Nucleus accumbens (tissue), 56 donors: ENCODE measurements around the gene DPH7.
"Not testable (repeated sequence)": the region's sequence is repeated elsewhere in the genome, so short reads cannot be mapped to it uniquely, and the experiment has no call there.

Experiments used
- DNase-seq, 56 donors: peaks; one replicate each; lab custom pipeline; 2025; lab: John Stamatoyannopoulos, UW

Gene DPH7

GRCh38 chr9:137578518-137579258, at the start of gene DPH7:
Gene DPH7 (minus strand): TSS chr9:137578925. CDS start chr9:137578777, 148 bp downstream.
- peak; percentile 37 to 98 (median 89) for DNase-seq

DNA sequence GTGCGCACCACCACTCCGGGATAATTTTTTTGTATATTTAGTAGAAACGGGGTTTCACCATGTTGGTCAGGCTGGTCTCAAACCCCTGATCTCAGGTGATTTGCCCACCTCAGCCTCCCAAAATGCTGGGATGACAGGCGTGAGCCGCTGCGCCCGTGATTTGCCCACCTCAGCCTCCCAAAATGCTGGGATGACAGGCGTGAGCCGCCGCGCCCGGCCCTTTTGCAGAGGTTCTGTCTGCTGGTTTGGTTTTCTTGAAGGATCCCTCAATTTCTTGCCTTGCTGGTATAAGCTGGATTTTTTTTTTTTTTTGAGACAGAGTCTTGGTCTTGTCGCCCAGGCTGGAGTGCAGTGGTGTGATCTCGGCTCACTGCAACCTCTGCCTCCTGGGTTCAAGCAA, 48.7 kb upstream of the DPH7 start:
- not testable (repeated sequence) for DNase-seq

DNA sequence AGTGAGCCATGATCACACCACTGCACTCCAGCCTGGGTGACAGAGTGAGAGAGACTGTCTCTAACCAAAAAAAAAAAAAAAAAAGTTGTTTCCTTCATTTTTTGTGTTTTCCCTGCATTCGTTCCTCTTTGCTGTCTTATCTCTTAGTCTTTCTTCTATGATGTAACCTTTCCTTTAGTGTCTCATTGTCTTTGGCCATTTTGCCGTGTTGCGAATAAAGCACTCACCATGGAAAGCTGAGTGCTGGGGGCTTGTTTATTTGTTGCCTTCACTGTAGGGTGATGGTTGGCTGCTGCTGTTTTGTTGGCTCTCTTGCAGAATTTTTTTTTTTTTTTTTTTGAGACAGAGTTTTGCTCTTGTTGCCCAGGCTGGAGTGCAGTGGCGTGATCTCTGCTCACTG, 47.7 kb upstream of the DPH7 start:
- DNase-seq, result no peak

GRCh38 chr9:137622211-137622610, 43.5 kb upstream of the DPH7 start:
- not testable (repeated sequence) for DNase-seq

DNA sequence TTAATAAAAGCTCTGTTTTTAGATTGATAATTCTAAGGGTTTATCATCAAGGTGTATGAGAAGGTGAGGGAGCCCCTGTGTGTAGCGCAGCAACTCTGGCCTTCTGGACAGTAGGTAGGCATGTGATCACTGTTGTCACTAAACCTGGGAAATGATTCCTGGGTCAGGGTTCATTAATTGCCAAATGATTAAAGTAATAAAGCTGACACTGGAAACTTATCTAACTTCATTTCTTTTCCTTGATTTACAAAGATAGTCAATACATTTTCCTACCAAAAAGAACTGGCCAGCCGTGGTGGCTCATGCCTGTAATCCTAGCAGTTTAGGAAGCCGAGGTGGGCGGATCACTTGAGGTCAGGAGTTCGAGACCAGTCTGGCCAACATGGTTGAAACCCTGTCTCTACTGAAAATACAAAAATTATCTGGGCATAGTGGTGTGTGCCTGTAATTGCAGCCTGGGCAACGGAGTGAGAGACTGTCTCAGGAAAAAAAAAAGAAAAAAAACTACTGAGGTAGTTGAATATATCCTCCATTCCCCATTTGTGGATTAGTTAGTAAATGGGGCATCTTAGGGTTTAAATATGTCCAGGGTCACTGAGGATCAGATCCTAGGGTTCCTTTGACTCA, 42.5 kb upstream of the DPH7 start:
- no peak for DNase-seq

- no peak for DNase-seq
Observed at GRCh38 chr9:137620581-137620980, 41.9 kb upstream of the DPH7 start.

GRCh38 chr9:137620048-137620405, 41.3 kb upstream of the DPH7 start:
- no peak for DNase-seq

GRCh38 chr9:137619240-137620047, 40.7 kb upstream of the DPH7 start:
- peak in 1 of 56 donors; percentile 17 for DNase-seq

DNA sequence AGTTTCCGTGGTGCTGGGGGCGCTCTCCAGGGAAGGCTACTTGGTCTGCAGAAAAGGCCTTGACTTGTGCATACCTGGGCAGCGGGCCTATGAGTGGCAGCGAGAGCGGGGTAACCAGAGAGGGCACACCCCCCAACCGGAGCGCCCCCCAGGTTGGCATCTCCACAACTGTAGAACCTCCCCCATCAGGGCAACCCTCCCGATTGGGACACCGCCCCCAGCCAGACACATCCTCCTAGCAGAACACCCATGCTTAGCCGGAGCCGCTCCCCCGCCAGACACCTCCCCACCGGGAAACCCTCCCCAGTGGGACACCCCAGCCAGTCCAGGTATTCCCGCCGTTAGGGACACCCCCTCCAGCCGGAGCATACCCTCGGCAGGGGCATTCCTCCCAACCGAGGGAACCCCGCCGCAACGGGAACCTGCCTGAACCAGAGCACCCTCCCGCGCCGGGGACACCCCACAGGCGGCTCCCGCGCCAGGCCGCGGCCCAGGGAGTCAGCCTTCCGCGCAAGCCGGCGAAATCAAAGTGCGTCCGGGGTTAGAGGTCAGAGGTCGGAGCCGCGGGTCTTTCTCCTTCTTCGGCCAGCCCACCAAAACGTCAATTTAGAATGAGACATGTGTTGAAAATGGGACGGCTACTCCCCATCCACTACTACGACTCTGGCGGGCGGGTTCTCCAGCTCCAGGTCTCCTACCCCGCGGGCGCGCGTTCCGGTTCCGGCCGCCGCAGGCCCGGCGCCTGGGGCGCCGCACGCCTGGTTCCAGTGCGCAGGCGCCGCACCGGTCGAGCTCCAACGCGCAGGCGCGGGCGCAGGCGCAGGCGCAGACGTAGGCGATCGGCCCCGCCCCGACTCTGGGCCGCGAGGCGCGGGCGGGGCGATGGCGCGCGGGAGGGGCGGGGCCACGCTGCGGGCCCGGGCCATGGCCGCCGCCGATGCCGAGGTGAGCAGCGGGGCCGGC, 39.7 kb upstream of the DPH7 start, which contains the start of gene EHMT1:
Gene EHMT1, plus strand, starts transcription at position 901 of the 963 bp plus-strand sequence. Its CDS starts 24 bp downstream, at position 925.
- DNase-seq, result peak in 52 of 56 donors; percentile 35 to 96 (median 82)

DNA sequence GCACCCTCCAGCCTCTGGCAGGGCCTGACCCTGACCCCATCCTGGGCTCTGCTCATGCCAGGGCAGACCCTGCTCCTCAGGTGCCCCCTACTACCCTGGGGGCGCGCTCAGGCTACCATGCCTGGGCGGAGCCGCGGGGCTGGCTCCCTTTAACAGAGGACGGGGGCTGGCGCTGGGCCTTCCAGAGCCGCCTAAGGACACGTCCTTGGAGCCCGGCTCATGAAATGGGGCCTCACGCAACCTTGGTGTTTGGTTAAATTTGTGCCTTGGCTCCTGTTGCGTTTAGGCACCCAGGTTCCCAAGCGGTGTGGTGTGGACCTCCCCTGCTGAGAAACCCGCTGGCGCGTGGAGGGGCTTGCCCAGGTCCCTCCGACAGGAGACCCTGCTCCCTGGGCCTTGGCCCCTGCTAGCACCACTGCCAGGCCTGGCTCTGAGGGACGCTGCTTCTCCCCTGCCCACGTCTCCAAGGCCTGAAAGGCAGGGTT, 36.7 kb upstream of the DPH7 start:
- DNase-seq, result no peak

DNA sequence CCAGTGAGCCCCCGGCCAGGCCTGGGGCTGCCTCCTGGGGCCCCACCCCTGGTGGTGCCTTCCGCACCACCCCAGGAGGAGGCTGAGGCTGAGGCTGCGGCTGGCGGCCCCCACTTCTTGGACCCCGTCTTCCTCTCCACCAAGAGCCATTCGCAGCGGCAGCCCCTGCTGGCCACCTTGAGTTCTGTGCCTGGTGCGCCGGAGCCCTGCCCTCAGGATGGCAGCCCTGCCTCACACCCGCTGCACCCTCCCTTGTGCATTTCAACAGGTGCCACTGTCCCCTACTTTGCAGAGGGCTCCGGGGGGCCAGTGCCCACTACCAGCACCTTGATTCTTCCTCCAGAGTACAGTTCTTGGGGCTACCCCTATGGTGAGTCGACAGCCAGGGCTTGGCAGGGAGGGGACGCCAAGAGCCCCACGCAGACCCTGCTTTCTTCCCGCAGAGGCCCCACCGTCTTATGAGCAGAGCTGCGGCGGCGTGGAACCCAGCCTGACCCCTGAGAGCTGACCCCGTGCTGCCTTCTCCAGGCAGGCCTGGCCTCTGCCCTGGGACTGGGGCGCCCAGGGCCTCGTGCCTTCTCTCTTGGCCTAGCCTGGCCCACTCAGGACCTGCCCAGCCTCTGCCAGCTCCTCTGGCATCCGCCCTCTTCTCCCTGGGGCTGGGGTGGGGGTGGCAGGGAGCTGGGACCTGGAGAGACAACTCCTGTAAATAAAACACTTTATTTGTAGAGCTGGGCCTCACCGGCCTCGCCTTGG, 36.1 kb upstream of the DPH7 start:
- DNase-seq, result no peak

- DNase-seq, result no peak
Observed at GRCh38 chr9:137613738-137614523, 35.2 kb upstream of the DPH7 start.

DNA sequence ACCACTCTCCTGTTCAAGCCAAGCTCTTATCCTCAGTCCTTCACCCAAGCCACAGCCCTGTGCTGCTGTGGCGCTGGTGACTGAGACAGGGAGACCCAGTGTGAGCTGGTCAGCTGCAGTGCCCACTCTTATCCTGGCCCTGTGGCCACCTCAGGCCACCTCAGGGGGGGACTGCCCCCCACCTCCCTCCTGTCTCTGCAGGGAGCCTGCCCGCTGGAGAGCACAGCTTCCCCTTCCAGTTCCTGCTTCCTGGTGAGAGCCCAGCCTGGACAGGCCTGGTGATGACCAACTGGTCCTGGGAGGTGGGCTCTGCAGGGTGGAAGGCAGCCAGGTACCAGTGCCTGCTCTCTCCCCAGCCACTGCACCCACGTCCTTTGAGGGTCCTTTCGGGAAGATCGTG, 34.5 kb upstream of the DPH7 start:
- DNase-seq, result no peak

DNA sequence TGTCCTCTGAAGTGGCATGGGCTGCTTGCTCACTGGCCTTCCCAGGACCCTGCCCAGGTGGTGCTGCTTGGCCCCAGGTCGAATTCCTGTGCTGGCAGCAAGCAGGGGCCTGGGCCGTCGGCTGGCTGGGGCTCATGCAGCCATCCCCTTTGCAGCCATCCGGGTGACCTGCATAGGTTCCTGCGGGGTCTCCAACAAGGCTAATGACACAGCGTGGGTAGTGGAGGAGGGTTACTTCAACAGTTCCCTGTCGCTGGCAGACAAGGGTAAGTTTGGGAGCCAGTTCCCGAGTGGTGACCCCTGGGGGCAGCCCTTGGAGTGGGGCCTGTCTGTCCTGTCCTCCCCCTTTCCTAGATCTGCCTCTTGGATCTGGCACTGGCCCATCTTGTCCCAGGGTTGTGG, 34.0 kb upstream of the DPH7 start:
- no peak for DNase-seq

DNA sequence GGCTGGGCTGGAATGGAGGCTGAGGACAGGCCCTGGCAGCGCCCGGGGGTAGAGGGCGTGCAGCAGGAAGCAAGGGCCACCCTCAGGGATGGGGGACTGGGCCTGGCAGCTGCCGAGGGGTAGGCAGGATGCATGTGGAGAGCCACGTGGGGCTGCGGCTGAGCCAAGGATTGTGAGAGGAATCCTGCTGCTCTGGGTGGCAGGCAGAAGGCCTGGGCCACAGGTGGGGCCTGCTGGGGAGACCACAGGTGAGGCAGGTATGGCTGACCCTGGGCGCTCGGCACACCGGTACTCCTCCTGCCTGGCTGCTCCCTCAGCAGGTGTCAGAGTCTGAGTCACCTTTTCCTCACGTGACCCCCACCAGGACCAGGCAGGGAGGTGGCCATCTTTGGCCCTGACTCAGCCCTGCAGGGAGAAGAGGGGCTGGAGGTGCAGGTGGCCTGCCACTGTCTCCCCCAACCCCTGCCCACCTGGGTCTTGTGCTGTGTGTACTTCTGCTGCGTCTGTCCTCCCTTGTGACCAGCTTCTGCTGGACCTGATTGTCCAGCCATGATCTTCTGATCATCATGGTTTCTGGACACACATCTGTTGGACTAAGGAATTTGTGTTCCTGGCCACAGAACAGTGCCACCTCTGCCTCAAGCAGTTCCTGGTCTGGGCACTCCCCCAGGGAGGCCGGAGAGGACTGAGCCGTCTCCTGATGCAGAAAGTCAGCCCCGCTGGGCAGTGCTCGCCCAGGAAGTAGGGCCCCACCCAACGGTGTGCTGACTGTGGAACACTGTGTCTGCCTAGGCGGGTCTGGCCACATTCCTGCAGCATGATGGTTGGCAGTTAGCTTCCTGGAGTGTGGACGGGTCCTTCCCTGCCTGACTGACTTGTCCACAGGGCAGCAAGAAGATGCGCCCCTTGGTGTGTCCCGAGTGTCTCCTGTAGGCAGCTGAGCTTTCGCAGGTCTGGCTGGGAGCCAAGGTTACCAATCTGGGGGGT, 33.2 kb upstream of the DPH7 start:
- no peak for DNase-seq

GRCh38 chr9:137610944-137611343, 32.2 kb upstream of the DPH7 start:
- no peak for DNase-seq
